HepG2 (cell line): ENCODE data around the gene AMIGO2. TPM values are rescaled to one million over a fixed set of nuclear protein-coding genes. Genes with fewer than 3 reads are reported as not detected.

Source experiments
- ATAC-seq: fragments of 200-7000 bp; cut with Tn5 transposase; 3 replicates; pipeline ENCODE4 v1.9.1; 2020; ENCODE audit warnings: mild to moderate bottlenecking, moderate library complexity
- BruUV-seq: library from RNA; stranded (reverse); fragments of 400-500 nt; replicated peaks from 2 replicates; lab custom pipeline; 2021; lab: Mats Ljungman, UMichigan
- CTCF ChIA-PET: fragments of 300-600 bp; formaldehyde crosslinking; extraction: SDS; loops from one replicate; lab custom pipeline; 2021; ENCODE audit warnings: low total read pairs, inconsistent platforms, low intra/inter-chr PET ratio; lab: Yijun Ruan, JAX
- POLR2A ChIA-PET: fragments of 350-600 bp; sonication (Branson Sonifier 250); formaldehyde crosslinking; loops from one replicate; lab custom pipeline; 2020; ENCODE audit warnings: antibody characterized with exemption, inconsistent platforms; lab: Yijun Ruan, JAX
- DNase-seq: peaks from one replicate; pipeline ENCODE4 v3.0.0-alpha.2; 2015; ENCODE audit warnings: low spot score
- FAIRE-seq: peaks from 3 replicates; lab custom pipeline; 2011; peaks lifted over from hg19 to GRCh38; lab: Jason Lieb, UNC
- H2AFZ ChIP-seq: one replicate; pipeline ENCODE4 v1.6.1; 2011; ENCODE audit warnings: low read length, inconsistent platforms
- H3K27ac ChIP-seq: fragments of 300-600 bp; 3 replicates; pipeline ENCODE4 v1.8.0; 2011; ENCODE audit warnings: mixed run types, mild to moderate bottlenecking, mixed read lengths, low read length, inconsistent platforms; ENCODE audit not compliant: insufficient read depth; ENCODE audit errors: extremely low read length
- H3K27me3 ChIP-seq, 2 experiments: fragments of 200-600 bp in 1 of 2; 2 replicates in 1 of 2; 3 replicates in 1 of 2; pipeline versions ENCODE4 v1.6.0 to v1.8.0; 2011; ENCODE audit warnings: low read length in 2 of 2, mild to moderate bottlenecking in 2 of 2, moderate library complexity in 2 of 2, inconsistent platforms in 1 of 2; ENCODE audit not compliant: insufficient read depth in 2 of 2, control insufficient read depth in 1 of 2
- H3K36me3 ChIP-seq, 2 experiments: fragments of 200-600 bp in 1 of 2; replicated peaks in 1 of 2; 2 replicates in 1 of 2; 3 replicates in 1 of 2; pipeline versions ENCODE4 v1.5.1 to v1.8.0; 2011; ENCODE audit warnings: low read length in 2 of 2, inconsistent platforms in 1 of 2; ENCODE audit not compliant: insufficient read depth in 2 of 2, control insufficient read depth in 1 of 2
- H3K4me1 ChIP-seq: 2 replicates; pipeline ENCODE4 v1.5.1; 2012; ENCODE audit warnings: low read length, inconsistent platforms; ENCODE audit not compliant: insufficient read depth
- H3K4me2 ChIP-seq: 2 replicates; pipeline ENCODE4 v1.6.0; 2011; ENCODE audit warnings: low read depth, low read length, inconsistent platforms
- H3K4me3 ChIP-seq, 3 experiments: fragments of 200-600 bp in 1 of 3; sonication (generic), shearing (Covaris generic) in 1 of 3; replicated peaks in 1 of 3; 2 replicates each; pipeline ENCODE4 v1.5.1; 2011 to 2016; ENCODE audit warnings: low read length in 3 of 3, inconsistent platforms in 2 of 3, low read depth in 2 of 3, mild to moderate bottlenecking in 2 of 3, control low read depth in 1 of 3, mixed read lengths in 1 of 3; ENCODE audit not compliant: insufficient read depth in 1 of 3
- H3K79me2 ChIP-seq: one replicate; pipeline ENCODE4 v1.6.1; 2011; ENCODE audit warnings: low read length, inconsistent platforms; ENCODE audit not compliant: insufficient read depth
- H3K9ac ChIP-seq: 2 replicates; pipeline ENCODE4 v1.6.0; 2011; ENCODE audit warnings: mild to moderate bottlenecking, low read depth, low read length, inconsistent platforms; ENCODE audit not compliant: insufficient read depth
- H3K9me3 ChIP-seq: 2 replicates; pipeline ENCODE4 v1.5.1; 2012; ENCODE audit warnings: mild to moderate bottlenecking, low read length
- H4K20me1 ChIP-seq: 2 replicates; pipeline ENCODE4 v1.6.0; 2011; ENCODE audit warnings: inconsistent platforms, mild to moderate bottlenecking, low read length, moderate library complexity; ENCODE audit not compliant: insufficient read depth
- BCLAF1 ChIP-seq: fragments of 450-650 bp; IDR thresholded peaks from 2 replicates; pipeline ENCODE4 v1.6.1; 2017; ENCODE audit warnings: mild to moderate bottlenecking
- CHD2 ChIP-seq: IDR thresholded peaks from 2 replicates; pipeline ENCODE4 v1.6.1; 2011; ENCODE audit warnings: low read depth, low read length, improper control_type of control experiment
- ERF ChIP-seq: IDR thresholded peaks from 2 replicates; pipeline ENCODE4 v1.6.1; 2018; ENCODE audit warnings: missing biosample characterization, missing genetic modification reagents
- FOXM1 ChIP-seq: sonication (generic); formaldehyde crosslinking; IDR thresholded peaks from 2 replicates; pipeline ENCODE4 v1.5.0; 2020; ENCODE audit warnings: missing genetic modification reagents
- GATAD1 ChIP-seq: IDR thresholded peaks from 2 replicates; pipeline ENCODE4 v1.6.1; 2016; ENCODE audit warnings: missing genetic modification reagents, missing compliant biosample characterization
- IKZF4 ChIP-seq: sonication (generic); formaldehyde crosslinking; IDR thresholded peaks from 2 replicates; pipeline ENCODE4 v1.5.1; 2020; ENCODE audit warnings: borderline replicate concordance, mild to moderate bottlenecking, low read depth, missing genetic modification reagents; ENCODE audit errors: not compliant biosample characterization
- ISL2 ChIP-seq: sonication (generic); formaldehyde crosslinking; IDR thresholded peaks from 2 replicates; pipeline ENCODE4 v1.5.0; 2020; ENCODE audit warnings: missing genetic modification reagents
- KAT2B ChIP-seq: fragments of 150-350 bp; IDR thresholded peaks from 2 replicates; pipeline ENCODE4 v1.6.1; 2014; ENCODE audit warnings: low read depth, low read length, borderline replicate concordance
- NFE2 ChIP-seq: sonication (generic); formaldehyde crosslinking; IDR thresholded peaks from 2 replicates; pipeline ENCODE4 v1.4.0; 2020; ENCODE audit warnings: missing genetic modification reagents
- TBX2 ChIP-seq: sonication (generic); formaldehyde crosslinking; IDR thresholded peaks from 2 replicates; pipeline ENCODE4 v1.5.0; 2020; ENCODE audit warnings: missing genetic modification reagents, mild to moderate bottlenecking, borderline replicate concordance
- ZNF205 ChIP-seq: IDR thresholded peaks from 2 replicates; pipeline ENCODE4 v1.6.1; 2018; ENCODE audit warnings: missing biosample characterization, missing genetic modification reagents
- ZNF574 ChIP-seq: sonication (generic); formaldehyde crosslinking; IDR thresholded peaks from 2 replicates; pipeline ENCODE4 v1.4.0; 2020; ENCODE audit warnings: missing genetic modification reagents
- ZNF724P ChIP-seq: sonication (generic); formaldehyde crosslinking; IDR thresholded peaks from 2 replicates; pipeline ENCODE4 v1.8.0; 2022; ENCODE audit warnings: missing genetic modification reagents, borderline replicate concordance
- ZNF792 ChIP-seq: IDR thresholded peaks from 2 replicates; pipeline ENCODE4 v1.6.1; 2016
- WGBS: methylation state at CpG from one replicate; pipeline ENCODE4 v1.1.6; 2017; ENCODE audit warnings: low lambda C conversion rate; 5-methylcytosine and 5-hydroxymethylcytosine counted together
- in situ Hi-C: cut with HindIII; loops from 2 replicates; pipeline ENCODE4 v1.10.0; 2017; ENCODE audit warnings: low pct_unique_long_range_greater_than_20kb; ENCODE audit not compliant: extremely low pct_ligation_motif_present
- intact Hi-C: fragments of 100-400 bp; cut with micrococcal nuclease; formaldehyde crosslinking; loops from one replicate; pipeline ENCODE4 v1.10.0; 2022; ENCODE audit not compliant: unreplicated experiment
- polyA plus RNA-seq, 8 experiments: library from polyadenylated mRNA; depleted of rRNA in 3 of 8; stranded (reverse) in 7 of 8; unstranded in 1 of 8; fragments of >200 nt; fragmentation: Illumina TruSeq in 4 of 8; extraction: Trizol in 4 of 8; gene quantifications; 2 replicates each; pipeline versions ENCODE4 v1.2.1 to v1.2.3, GENCODE V29; 2011 to 2016; ENCODE audit warnings: low read depth in 4 of 8, missing spikeins in 1 of 8, mixed read lengths in 1 of 8; ENCODE audit not compliant: insufficient read depth in 1 of 8
- total RNA-seq, 5 experiments: library from RNA; depleted of rRNA; stranded (reverse); fragments of >200 nt; fragmentation: Illumina TruSeq; extraction: Trizol; gene quantifications; 2 replicates each; pipeline ENCODE4 v1.2.3, GENCODE V29; 2016; ENCODE audit warnings: low read depth in 1 of 5
- TF ChIP-seq, protein P1 (sequence below): sonication (generic); formaldehyde crosslinking; IDR thresholded peaks from 2 replicates; pipeline ENCODE4 v1.4.0; 2020; ENCODE audit warnings: missing genetic modification reagents, borderline replicate concordance
- TF ChIP-seq, protein P2 (sequence below): sonication (generic); formaldehyde crosslinking; IDR thresholded peaks from 2 replicates; pipeline ENCODE4 v1.5.1; 2020; ENCODE audit warnings: mild to moderate bottlenecking, missing genetic modification reagents

Gene AMIGO2
- total and polyA plus RNA-seq, 2 of the 13 experiments (the other 11 are each of a cell fraction or from before 2014, with no cell fraction given): not detected

DNA sequence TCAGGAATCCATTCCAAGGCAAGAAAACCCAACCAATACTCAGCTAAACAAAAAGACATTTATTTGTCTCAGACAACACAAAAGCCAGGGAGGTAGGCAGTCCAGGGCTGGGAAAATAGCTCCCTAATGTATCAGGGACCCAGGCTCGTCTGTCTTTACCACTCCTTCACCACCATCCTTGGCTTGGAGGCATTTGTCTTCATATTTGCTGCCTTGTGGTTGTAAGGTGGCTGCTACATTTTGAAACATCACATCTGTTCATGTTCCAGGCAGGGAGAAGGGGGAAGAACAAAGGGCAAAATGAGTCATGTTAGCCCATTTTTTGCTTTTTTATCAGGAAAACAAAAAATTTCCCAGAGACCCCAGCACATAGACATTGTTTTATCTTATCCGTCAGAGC lies 45.1 kb downstream of the AMIGO2 start:
- Histone ChIP-seq H3K27me3 (no peaks in the 10 kb centered on the region; a peak in 2 of 5 replicates), H4K20me1 (no peaks in the 10 kb centered on the region), H3K9me3 (no peaks in the 10 kb centered on the region), H3K9ac (no peak overlapping the region), H3K4me2 (no peak overlapping the region), H3K4me1 (no peaks in the 10 kb centered on the region), H2AFZ (no peak overlapping the region), H3K27ac (no peak overlapping the region), H3K4me3 (no peak overlapping the region), H3K79me2 (no peaks in the 10 kb centered on the region), H3K36me3 (no peaks in the 10 kb centered on the region)
- WGBS: 30% methylated on average over 2 of the region's 2 CpGs
- intact Hi-C loops (loop anchor here (5.0 kb wide), 1 partner anchor 653 kb away; no protein-coding TSS in a partner anchor), in situ Hi-C loops (loop anchor here (5.0 kb wide), 1 partner anchor 273 kb away; no protein-coding TSS in a partner anchor)
- ATAC-seq (no peak), DNase-seq (no peak), FAIRE-seq (no peak)
- ChIA-PET CTCF (no interaction called here), POLR2A (no interaction called here)
- no TSS peak for BruUV-seq
- no peak for TF ChIP-seq GATAD1 (CRISPR knock-in tag)
- TF ChIP-seq BCLAF1: no peak
- TF ChIP-seq ZNF724P: no peak
- TF ChIP-seq, protein P1, sequence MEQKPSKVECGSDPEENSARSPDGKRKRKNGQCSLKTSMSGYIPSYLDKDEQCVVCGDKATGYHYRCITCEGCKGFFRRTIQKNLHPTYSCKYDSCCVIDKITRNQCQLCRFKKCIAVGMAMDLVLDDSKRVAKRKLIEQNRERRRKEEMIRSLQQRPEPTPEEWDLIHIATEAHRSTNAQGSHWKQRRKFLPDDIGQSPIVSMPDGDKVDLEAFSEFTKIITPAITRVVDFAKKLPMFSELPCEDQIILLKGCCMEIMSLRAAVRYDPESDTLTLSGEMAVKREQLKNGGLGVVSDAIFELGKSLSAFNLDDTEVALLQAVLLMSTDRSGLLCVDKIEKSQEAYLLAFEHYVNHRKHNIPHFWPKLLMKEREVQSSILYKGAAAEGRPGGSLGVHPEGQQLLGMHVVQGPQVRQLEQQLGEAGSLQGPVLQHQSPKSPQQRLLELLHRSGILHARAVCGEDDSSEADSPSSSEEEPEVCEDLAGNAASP (CRISPR knock-in tag): no peak
- TF ChIP-seq FOXM1: no peak
- no peak for TF ChIP-seq ZNF792 (CRISPR knock-in tag)
- no peak for TF ChIP-seq ISL2 (CRISPR knock-in tag)
- TF ChIP-seq IKZF4 (CRISPR knock-in tag): no peak
- TF ChIP-seq, protein P2, sequence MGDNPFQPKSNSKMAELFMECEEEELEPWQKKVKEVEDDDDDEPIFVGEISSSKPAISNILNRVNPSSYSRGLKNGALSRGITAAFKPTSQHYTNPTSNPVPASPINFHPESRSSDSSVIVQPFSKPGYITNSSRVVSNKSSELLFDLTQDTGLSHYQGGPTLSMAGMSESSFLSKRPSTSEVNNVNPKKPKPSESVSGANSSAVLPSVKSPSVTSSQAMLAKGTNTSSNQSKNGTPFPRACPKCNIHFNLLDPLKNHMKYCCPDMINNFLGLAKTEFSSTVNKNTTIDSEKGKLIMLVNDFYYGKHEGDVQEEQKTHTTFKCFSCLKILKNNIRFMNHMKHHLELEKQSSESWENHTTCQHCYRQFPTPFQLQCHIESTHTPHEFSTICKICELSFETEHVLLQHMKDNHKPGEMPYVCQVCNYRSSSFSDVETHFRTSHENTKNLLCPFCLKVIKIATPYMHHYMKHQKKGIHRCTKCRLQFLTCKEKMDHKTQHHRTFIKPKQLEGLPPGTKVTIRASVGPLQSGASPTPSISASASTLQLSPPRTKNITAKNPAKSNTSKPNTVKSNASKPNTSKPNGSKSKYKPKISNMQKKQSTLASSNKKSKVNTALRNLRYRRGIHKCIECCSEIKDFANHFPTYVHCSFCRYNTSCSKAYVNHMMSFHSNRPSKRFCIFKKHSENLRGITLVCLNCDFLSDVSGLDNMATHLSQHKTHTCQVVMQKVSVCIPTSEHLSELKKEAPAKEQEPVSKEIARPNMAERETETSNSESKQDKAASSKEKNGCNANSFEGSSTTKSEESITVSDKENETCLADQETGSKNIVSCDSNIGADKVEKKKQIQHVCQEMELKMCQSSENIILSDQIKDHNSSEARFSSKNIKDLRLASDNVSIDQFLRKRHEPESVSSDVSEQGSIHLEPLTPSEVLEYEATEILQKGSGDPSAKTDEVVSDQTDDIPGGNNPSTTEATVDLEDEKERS: no peak
- no peak for TF ChIP-seq ZNF205 (CRISPR knock-in tag)
- TF ChIP-seq KAT2B: no peak
- TF ChIP-seq ERF: no peak
- TF ChIP-seq TBX2 (CRISPR knock-in tag): no peak
- TF ChIP-seq ZNF574 (CRISPR knock-in tag): no peak
- no peak for TF ChIP-seq CHD2
- no peak for TF ChIP-seq NFE2 (CRISPR knock-in tag)
